HG03039 (cell line): ENCODE data around the gene IRF2.

Experiments
- ATAC-seq: cut with Tn5 transposase; IDR thresholded peaks from one replicate; pipeline ENCODE4 v1.9.1; 2021; ENCODE audit warnings: mild to moderate bottlenecking, moderate library complexity; ENCODE audit not compliant: unreplicated experiment

IRF2 gene

GRCh38 chr4:184433258-184433892, 41.0 kb downstream of the IRF2 start:
- ATAC-seq, result no peak

DNA sequence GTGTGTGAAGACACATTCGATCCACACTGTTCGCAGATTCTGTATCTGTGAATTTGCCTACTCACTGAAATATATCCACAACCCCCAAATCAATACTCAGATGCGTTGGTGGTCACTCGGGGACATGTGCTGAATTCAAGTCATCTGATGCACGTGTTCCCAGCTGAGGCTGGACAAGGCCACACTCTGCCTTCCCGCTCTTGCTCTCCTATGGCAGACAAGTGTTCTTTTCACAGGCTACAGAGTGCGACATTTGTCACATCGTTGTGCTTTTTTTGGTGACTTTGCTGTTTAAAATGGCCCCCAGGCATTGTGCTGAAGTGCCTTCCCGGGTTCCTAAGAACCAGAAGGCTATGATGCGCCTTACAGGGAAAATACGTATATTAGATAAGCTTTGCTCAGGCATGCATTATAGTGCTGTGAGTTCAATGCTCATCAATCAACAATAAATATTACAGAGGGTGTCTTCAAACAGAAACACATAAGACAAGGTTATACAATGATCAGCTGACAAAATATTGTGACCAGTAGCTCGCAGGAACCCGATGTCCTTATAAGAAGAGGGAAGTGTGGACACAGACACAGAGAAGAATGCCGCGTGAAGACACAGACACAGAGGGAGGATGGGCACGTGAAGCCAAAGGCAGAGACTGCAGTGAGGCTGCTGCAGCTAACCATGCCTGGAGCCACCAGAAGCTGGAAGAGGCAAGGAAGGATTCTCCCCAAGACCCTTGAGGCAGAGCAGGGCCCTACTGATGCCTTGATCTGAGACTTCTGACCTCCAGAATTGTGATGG, 42.0 kb downstream of the IRF2 start:
- no peak for ATAC-seq

DNA sequence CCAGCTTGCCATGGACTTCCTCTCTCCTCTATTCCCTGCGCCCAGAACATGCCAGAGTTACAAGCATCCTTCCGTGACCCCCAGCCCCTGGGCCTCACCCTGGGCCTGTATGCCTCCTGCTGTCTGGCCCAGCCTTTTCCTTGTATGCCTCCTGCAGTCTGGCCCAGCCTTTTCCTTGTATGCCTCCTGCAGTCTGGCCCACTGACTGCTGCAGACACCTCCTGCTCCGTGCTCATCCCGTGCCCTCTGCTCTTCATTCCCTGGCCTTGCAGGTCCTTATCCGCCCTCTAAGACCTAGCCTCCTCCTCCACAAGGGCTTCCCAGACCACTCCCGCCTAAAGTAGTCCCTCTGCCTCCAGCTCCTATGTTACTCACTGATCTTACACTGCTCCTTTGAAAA, 44.2 kb downstream of the IRF2 start:
- ATAC-seq, result no peak

DNA sequence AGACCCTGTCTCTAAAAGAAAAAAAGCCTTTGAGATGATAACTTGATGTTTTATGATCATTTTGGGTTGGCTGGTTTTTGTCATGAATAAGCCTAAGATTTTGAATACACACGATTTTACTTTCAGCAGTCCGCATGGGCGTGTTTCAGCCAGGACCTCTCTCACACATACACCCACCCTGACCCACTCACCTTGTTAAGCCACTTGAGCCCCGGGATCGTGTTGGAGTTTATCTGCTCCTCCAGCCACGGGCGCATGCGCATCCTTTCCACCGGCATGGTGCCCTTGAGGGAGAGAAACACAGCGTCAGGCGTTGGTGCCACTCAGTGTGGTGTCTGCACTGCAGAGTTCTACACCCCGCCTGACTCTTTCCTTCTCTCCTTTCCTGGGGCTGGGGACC, 45.6 kb downstream of the IRF2 start:
- ATAC-seq, result no peak

GRCh38 chr4:184427687-184428086, 46.7 kb downstream of the IRF2 start:
- ATAC-seq, result no peak

GRCh38 chr4:184427093-184427492, 47.3 kb downstream of the IRF2 start:
- no peak for ATAC-seq

DNA sequence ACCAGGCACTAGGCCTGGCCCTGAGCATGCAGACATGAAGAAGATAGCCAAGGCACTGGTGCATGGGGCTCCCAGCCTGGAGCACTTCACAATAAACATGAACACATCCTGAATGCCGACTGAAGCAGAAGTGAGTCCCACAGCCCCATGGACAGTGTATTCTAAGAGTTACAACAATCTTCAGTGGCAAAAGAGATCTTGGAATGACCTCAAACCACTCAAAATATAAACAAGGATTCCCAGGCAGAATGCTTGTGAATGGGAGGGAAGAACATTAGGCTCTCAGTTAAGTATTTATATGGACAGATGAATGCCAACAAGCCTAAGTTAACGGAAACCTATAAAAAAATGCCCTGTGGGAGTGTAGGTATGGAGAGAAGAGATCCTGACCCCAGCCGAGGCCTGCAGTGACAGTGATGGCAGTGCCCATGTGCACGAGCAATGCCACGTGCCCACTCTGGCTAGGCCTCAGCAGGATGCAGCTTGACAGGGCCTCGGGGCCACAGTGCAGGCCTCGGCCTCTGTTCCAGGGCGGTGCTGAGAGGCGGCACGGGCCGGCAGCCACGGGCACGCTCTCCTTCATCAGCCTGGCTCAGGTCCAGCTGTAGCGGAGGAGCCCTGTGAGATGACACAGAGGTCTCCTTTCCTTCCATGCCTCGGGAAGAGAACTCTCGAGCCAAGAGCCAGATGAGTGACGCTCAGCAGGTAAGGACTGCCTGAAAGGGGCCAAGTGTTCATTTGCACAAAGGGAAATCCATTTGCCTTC, 49.2 kb downstream of the IRF2 start:
- ATAC-seq, result no peak

DNA sequence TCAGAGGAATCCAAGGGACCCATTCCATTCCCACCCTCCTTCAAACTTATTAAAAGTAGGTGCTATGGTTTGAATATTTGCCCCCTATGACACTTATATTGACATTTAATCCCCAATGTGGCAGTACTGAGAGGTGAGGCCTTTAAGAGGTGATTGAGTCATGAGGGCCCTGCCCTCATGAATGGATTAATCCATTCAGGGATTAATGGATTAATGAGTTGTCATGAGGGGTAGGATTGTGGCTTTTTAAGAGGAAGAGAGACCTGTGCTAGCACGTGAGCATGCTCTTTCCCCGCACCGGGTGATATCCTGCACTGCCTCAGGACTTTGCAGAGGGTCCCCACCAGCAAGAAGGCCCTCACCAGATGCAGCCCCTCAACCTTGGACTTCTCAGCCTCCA, 50.1 kb downstream of the IRF2 start:
- no peak for ATAC-seq

GRCh38 chr4:184423003-184423686, 51.2 kb downstream of the IRF2 start:
- no peak for ATAC-seq

- ATAC-seq, result no peak
Observed at GRCh38 chr4:184422378-184422777, 52.0 kb downstream of the IRF2 start.

GRCh38 chr4:184421533-184422155, 52.7 kb downstream of the IRF2 start:
- no peak for ATAC-seq

DNA sequence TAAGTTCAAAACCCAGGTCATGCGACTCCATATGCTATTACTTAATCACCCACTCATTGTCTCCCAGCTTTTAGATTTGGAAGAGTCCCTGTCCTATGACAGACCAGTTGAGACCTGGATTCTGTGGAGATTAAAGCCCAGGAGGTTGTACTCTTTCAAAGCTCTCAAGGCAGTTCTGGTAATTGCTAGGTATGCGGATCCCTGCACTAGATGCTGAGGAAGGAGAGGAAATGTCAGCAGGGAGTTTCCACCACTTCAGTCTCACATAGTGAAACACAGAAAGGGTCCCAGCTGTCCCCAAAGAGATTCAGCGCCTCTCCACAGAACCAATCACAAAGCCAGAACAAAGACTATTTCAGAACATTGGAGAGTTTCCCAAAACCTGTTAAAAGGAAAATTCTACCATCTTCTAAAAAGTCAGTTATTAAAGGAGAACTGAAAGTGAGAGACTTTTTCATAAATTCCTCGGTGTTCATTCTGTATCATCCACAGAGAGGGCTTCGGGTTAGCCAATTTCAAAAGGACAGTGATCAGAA, 53.4 kb downstream of the IRF2 start:
- peak; percentile 65 for ATAC-seq

DNA sequence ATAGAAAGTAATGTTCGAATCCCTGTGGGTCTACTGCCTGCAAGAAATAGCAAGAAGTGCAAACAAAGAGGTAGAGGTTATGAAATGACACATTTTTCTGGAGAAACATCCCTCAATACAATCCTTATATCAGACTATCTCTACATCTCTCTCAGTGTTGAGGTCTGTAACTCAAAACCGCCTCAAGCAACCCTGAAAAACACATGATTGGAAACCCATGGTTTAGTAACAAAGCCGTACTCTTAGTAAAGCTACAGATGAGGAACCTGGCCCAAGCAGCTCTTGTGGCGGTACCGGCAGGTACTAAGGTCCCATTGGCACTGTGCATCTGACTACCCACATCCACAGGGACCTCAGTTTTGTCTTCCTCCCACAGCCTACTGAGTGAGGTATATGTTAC, 53.9 kb downstream of the IRF2 start:
- ATAC-seq, result no peak

- no peak for ATAC-seq
Observed at GRCh38 chr4:184419976-184420375, 54.4 kb downstream of the IRF2 start.

DNA sequence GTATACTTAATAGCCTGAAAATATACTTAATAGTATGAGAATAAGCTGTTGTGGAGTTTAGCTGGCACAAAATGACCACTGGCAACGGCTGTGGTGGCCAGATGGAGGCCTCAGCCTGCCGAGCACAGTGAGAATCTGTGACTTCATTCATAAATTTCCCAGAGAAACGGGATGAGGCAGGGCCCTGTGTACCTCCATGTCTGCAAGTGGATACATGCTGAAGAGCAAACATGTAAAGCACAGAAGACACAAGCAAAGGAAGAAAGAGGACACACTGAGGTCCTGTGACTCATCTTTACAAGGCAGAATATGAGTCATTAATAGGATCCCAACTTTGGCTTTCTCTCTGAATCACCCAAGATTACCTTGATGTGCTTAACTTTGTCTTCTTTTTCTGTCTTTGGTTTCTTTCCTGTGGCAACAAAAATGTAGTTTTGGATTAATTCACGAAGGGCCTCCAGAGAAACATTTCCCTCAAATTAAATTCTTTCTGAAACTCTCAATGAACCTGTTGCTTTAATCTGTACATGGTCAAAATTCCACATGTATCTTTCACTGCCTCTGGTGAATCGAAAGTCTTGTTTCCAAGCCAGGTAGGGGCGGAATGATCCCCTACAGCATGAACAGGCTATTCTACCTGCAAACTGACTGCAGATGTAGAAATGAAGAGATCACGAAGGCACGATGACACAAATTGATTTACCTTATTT, 56.4 kb downstream of the IRF2 start:
- ATAC-seq, result peak; percentile 38

GRCh38 chr4:184416913-184417734, 57.2 kb downstream of the IRF2 start:
- peak; percentile 34 for ATAC-seq

GRCh38 chr4:184415071-184415470, 59.3 kb downstream of the IRF2 start:
- no peak for ATAC-seq

GRCh38 chr4:184413261-184414046, 60.9 kb downstream of the IRF2 start:
- ATAC-seq, result no peak
